Adrenal gland (tissue), 5 donors: ENCODE data around the gene HCAR3.

ENCODE experiments used
- CTCF ChIP-seq, 6 experiments: fragments of 450-650 bp in 4 of 6; fragments of 200-600 bp in 2 of 6; sonication (generic) in 1 of 6; IDR thresholded peaks; 1 replicate in 5 of 6; 2 replicates in 1 of 6; pipeline versions ENCODE4 v1.5.1 to v1.8.0; 2016 to 2021; ENCODE audit warnings: antibody characterized with exemption in 6 of 6, mild to moderate bottlenecking in 2 of 6, moderate library complexity in 1 of 6
- POLR2A ChIP-seq, 2 donors: fragments of 450-650 bp; IDR thresholded peaks; one replicate each; pipeline ENCODE4 v1.6.1; 2017; ENCODE audit warnings: antibody characterized with exemption in 2 of 2, mild to moderate bottlenecking in 2 of 2, moderate library complexity in 1 of 2
- donor health status: DM: no; HTN: no; CAD: no.

GRCh38 chr12:122738571-122738970 lies 22.0 kb upstream of the HCAR3 start:
- TF ChIP-seq CTCF (IDR thresholded peaks at IDR 0.05) (no peak), POLR2A (IDR thresholded peaks at IDR 0.05) (no peak)
